A549 (cell line): ENCODE results near the gene FANCM.

Experiments
- CBX8 ChIP-seq: fragments of 200-600 bp; sonication (generic); IDR thresholded peaks from 2 replicates; pipeline ENCODE4 v1.6.1; 2016
- CHD2 ChIP-seq: fragments of 150-350 bp; IDR thresholded peaks from 2 replicates; pipeline ENCODE4 v1.6.1; 2014; ENCODE audit warnings: low read length; ENCODE audit not compliant: partially characterized antibody
- CTCF ChIP-seq: fragments of >200 bp; sonication (Bioruptor Twin); formaldehyde crosslinking; IDR thresholded peaks from 3 replicates; pipeline ENCODE4 v1.5.1; 2016
- EHMT2 ChIP-seq: fragments of 200-600 bp; sonication (generic); IDR thresholded peaks from 2 replicates; pipeline ENCODE4 v1.6.1; 2016; ENCODE audit warnings: antibody characterized with exemption, low read depth, mild to moderate bottlenecking, moderate library complexity
- EP300 ChIP-seq, 2 experiments: fragments of >200 bp; sonication (Bioruptor Twin); formaldehyde crosslinking; IDR thresholded peaks; 2 replicates in 1 of 2; 3 replicates in 1 of 2; pipeline ENCODE4 v1.6.1; 2016 to 2017
- ESRRA ChIP-seq: fragments of 150-350 bp; IDR thresholded peaks from 2 replicates; pipeline ENCODE4 v1.6.1; 2014; ENCODE audit warnings: mild to moderate bottlenecking, low read length, borderline replicate concordance
- JUN ChIP-seq, 2 experiments: fragments of >200 bp; sonication (Bioruptor Twin); formaldehyde crosslinking; IDR thresholded peaks; 2 replicates in 1 of 2; 3 replicates in 1 of 2; pipeline ENCODE4 v1.6.1; 2016 to 2017
- MAX ChIP-seq: IDR thresholded peaks from 2 replicates; pipeline ENCODE4 v1.6.1; 2012
- POLR2A ChIP-seq: IDR thresholded peaks from 2 replicates; pipeline ENCODE4 v1.6.1; 2012; ENCODE audit warnings: mild to moderate bottlenecking, low read length
- RAD21 ChIP-seq, 2 experiments: fragments of >200 bp in 1 of 2; sonication (Bioruptor Twin) in 1 of 2; formaldehyde crosslinking in 1 of 2; IDR thresholded peaks in 1 of 2; conservative IDR thresholded peaks in 1 of 2; 2 replicates in 1 of 2; 3 replicates in 1 of 2; pipeline ENCODE4 v1.6.1; 2012 to 2018; ENCODE audit warnings: inconsistent platforms in 1 of 2
- REST ChIP-seq: fragments of 200-600 bp; sonication (generic); IDR thresholded peaks from 2 replicates; pipeline ENCODE4 v1.6.1; 2016; ENCODE audit warnings: antibody characterized with exemption, mild to moderate bottlenecking, moderate library complexity

GRCh38 chr14:45114327-45114726 lies 21.4 kb upstream of the FANCM start:
- TF ChIP-seq POLR2A, result no peak
- TF ChIP-seq CTCF, result no peak
- no peak for TF ChIP-seq CHD2
- no peak for TF ChIP-seq EHMT2
- no peak for TF ChIP-seq JUN (IDR thresholded peaks at IDR 0.05)
- TF ChIP-seq RAD21 (conservative IDR thresholded peaks at IDR 0.05 in 1 of 2, IDR thresholded peaks at IDR 0.05 in 1 of 2), result no peak
- no peak for TF ChIP-seq MAX
- no peak for TF ChIP-seq ESRRA
- no peak for TF ChIP-seq REST
- no peak for TF ChIP-seq EP300 (IDR thresholded peaks at IDR 0.05)
- no peak for TF ChIP-seq CBX8
